BLaER1 (cell line): ENCODE data around the gene CDH13.

ENCODE experiments used
- H3K27ac ChIP-seq: shearing (Covaris generic); formaldehyde crosslinking; 2 replicates; pipeline ENCODE4 v1.8.1; 2022
- H3K27me3 ChIP-seq: shearing (Covaris generic); formaldehyde crosslinking; 2 replicates; pipeline ENCODE4 v1.8.1; 2022
- H3K36me3 ChIP-seq: shearing (Covaris generic); formaldehyde crosslinking; 2 replicates; pipeline ENCODE4 v1.8.1; 2022
- H3K4me1 ChIP-seq: shearing (Covaris generic); formaldehyde crosslinking; 2 replicates; pipeline ENCODE4 v1.8.1; 2022
- H3K4me2 ChIP-seq: shearing (Covaris generic); formaldehyde crosslinking; 2 replicates; pipeline ENCODE4 v1.8.1; 2022
- H3K4me3 ChIP-seq: shearing (Covaris generic); formaldehyde crosslinking; 2 replicates; pipeline ENCODE4 v1.8.1; 2022
- H3K9ac ChIP-seq: shearing (Covaris generic); formaldehyde crosslinking; 2 replicates; pipeline ENCODE4 v1.8.1; 2022
- H3K9me3 ChIP-seq: shearing (Covaris generic); formaldehyde crosslinking; 2 replicates; pipeline ENCODE4 v1.8.1; 2022
- H4K20me1 ChIP-seq: shearing (Covaris generic); formaldehyde crosslinking; 2 replicates; pipeline ENCODE4 v1.8.1; 2022
- Cebpa-rat ChIP-seq: shearing (Covaris generic); IDR thresholded peaks from 2 replicates; pipeline ENCODE4 v1.8.1; 2022

Gene CDH13

GRCh38 chr16:83490073-83490472 lies 863.3 kb downstream of the CDH13 start:
- no peaks in the 10 kb centered on the region for H3K36me3 ChIP-seq
- no peak overlapping the region for H3K27ac ChIP-seq
- no peak overlapping the region for H3K9ac ChIP-seq
- no peak for TF ChIP-seq Cebpa-rat
- H3K9me3 ChIP-seq: no peaks in the 10 kb centered on the region
- no peaks in the 10 kb centered on the region for H4K20me1 ChIP-seq
- H3K4me2 ChIP-seq: no peak overlapping the region
- H3K4me1 ChIP-seq: no peaks in the 10 kb centered on the region
- H3K27me3 ChIP-seq: no peaks in the 10 kb centered on the region
- H3K4me3 ChIP-seq: no peak overlapping the region

GRCh38 chr16:83494459-83494858 lies 867.7 kb downstream of the CDH13 start:
- no peak overlapping the region for H3K4me3 ChIP-seq
- H3K36me3 ChIP-seq: no peaks in the 10 kb centered on the region
- no peak overlapping the region for H3K4me2 ChIP-seq
- H3K27ac ChIP-seq: no peak overlapping the region
- no peak for TF ChIP-seq Cebpa-rat
- H3K4me1 ChIP-seq: no peaks in the 10 kb centered on the region
- H3K9me3 ChIP-seq: no peaks in the 10 kb centered on the region
- no peak overlapping the region for H3K9ac ChIP-seq
- H4K20me1 ChIP-seq: no peaks in the 10 kb centered on the region
- H3K27me3 ChIP-seq: no peaks in the 10 kb centered on the region

DNA sequence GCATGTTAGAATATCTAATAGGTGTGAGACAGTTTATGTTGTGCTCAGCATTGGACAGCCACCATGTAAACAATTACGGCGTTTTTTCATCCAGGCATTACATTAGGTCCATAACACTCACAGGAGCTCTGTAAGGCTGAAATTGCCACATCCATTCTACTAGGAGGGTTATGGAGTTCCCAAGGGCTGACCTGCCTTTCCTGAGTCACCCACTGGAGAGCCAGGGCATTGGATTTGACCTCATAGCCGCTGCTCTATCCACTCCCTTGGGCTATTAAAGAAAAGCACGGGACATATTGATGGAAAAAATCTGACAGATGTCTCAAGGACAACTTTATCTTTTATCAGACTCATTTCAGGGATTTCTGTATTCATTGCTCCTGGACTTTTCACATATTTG lies 874.7 kb downstream of the CDH13 start:
- Histone ChIP-seq H3K4me3 (no peak overlapping the region), H3K9ac (no peak overlapping the region)

GRCh38 chr16:83508295-83508694 lies 881.5 kb downstream of the CDH13 start:
- H4K20me1 ChIP-seq: no peaks in the 10 kb centered on the region

More for the DNA sequence above, 874.7 kb downstream of the CDH13 start:
- Histone ChIP-seq H3K4me2 (no peak overlapping the region), H4K20me1 (no peaks in the 10 kb centered on the region), H3K9me3 (no peaks in the 10 kb centered on the region), H3K36me3 (no peaks in the 10 kb centered on the region), H3K27me3 (no peaks in the 10 kb centered on the region), H3K4me1 (no peaks in the 10 kb centered on the region), H3K27ac (no peak overlapping the region)
- no peak for TF ChIP-seq Cebpa-rat

GRCh38 chr16:83509316-83509715 lies 882.5 kb downstream of the CDH13 start:
- Histone ChIP-seq H3K27ac (no peak overlapping the region), H3K4me1 (no peaks in the 10 kb centered on the region), H4K20me1 (no peaks in the 10 kb centered on the region), H3K9me3 (no peaks in the 10 kb centered on the region; the same call in 1 of the 2 replicates), H3K36me3 (no peaks in the 10 kb centered on the region), H3K4me3 (no peak overlapping the region), H3K9ac (no peak overlapping the region), H3K4me2 (no peak overlapping the region), H3K27me3 (no peaks in the 10 kb centered on the region)
- no peak for TF ChIP-seq Cebpa-rat

More at GRCh38 chr16:83508295-83508694, 881.5 kb downstream of the CDH13 start:
- no peaks in the 10 kb centered on the region; the same call in 1 of the 2 replicates for H3K9me3 ChIP-seq
- no peak for TF ChIP-seq Cebpa-rat
- no peaks in the 10 kb centered on the region for H3K4me1 ChIP-seq
- no peak overlapping the region for H3K4me3 ChIP-seq
- no peaks in the 10 kb centered on the region for H3K27me3 ChIP-seq
- H3K9ac ChIP-seq: no peak overlapping the region
- no peaks in the 10 kb centered on the region for H3K36me3 ChIP-seq
- no peak overlapping the region for H3K4me2 ChIP-seq
- no peak overlapping the region for H3K27ac ChIP-seq

GRCh38 chr16:83510906-83511305 lies 884.1 kb downstream of the CDH13 start:
- Histone ChIP-seq H3K4me2 (no peak overlapping the region), H3K9ac (no peak overlapping the region), H3K36me3 (no peaks in the 10 kb centered on the region), H3K27ac (no peak overlapping the region), H3K27me3 (no peaks in the 10 kb centered on the region), H3K4me1 (no peaks in the 10 kb centered on the region), H3K4me3 (no peak overlapping the region), H3K9me3 (no peaks in the 10 kb centered on the region; the same call in 1 of the 2 replicates), H4K20me1 (no peaks in the 10 kb centered on the region)
- no peak for TF ChIP-seq Cebpa-rat

GRCh38 chr16:83513008-83513755 lies 886.4 kb downstream of the CDH13 start:
- Histone ChIP-seq H3K9ac (no peak overlapping the region), H3K4me3 (no peak overlapping the region), H3K27me3 (no peaks in the 10 kb centered on the region), H3K36me3 (no peaks in the 10 kb centered on the region), H3K27ac (no peak overlapping the region), H4K20me1 (no peaks in the 10 kb centered on the region), H3K9me3 (peaks cover 5% of the 10 kb centered on the region), H3K4me2 (no peak overlapping the region), H3K4me1 (no peaks in the 10 kb centered on the region)
- TF ChIP-seq Cebpa-rat: no peak

- Histone ChIP-seq H3K9me3 (peaks cover 5% of the 10 kb centered on the region), H3K27me3 (no peaks in the 10 kb centered on the region), H3K4me1 (no peaks in the 10 kb centered on the region), H3K36me3 (no peaks in the 10 kb centered on the region), H4K20me1 (no peaks in the 10 kb centered on the region), H3K27ac (no peak overlapping the region), H3K9ac (no peak overlapping the region), H3K4me2 (no peak overlapping the region), H3K4me3 (no peak overlapping the region)
- no peak for TF ChIP-seq Cebpa-rat
These were observed 888.6 kb downstream of the CDH13 start for GRCh38 chr16:83515395-83515794.

GRCh38 chr16:83516931-83517330 lies 890.2 kb downstream of the CDH13 start:
- H3K36me3 ChIP-seq: no peaks in the 10 kb centered on the region
- no peaks in the 10 kb centered on the region for H4K20me1 ChIP-seq
- no peaks in the 10 kb centered on the region for H3K4me1 ChIP-seq
- H3K9me3 ChIP-seq: peaks cover 5% of the 10 kb centered on the region
- no peaks in the 10 kb centered on the region for H3K27me3 ChIP-seq
- no peak overlapping the region for H3K4me2 ChIP-seq
- TF ChIP-seq Cebpa-rat: no peak
- H3K4me3 ChIP-seq: no peak overlapping the region
- H3K27ac ChIP-seq: no peak overlapping the region
- H3K9ac ChIP-seq: no peak overlapping the region

DNA sequence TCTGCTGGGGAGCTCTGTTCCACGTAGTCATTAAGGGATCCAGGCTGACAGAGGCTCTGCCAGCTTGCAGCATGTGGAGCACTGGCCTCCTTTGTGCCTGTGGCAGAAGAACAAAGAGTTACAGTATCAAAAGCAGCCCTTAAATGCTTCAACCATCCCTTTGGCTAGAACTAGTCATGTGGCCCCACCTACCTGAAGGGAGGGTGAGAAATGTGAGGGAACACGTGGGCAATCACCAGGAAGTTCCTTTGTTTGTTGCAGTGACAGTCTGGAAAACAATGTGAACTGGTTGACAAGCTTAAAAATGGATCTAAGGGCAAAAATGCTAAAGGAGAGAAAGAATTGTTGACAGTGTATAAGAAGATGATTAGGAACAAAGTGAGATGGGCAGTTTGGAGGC lies 890.6 kb downstream of the CDH13 start:
- Histone ChIP-seq H4K20me1 (no peaks in the 10 kb centered on the region), H3K9ac (no peak overlapping the region), H3K36me3 (no peaks in the 10 kb centered on the region), H3K27me3 (no peaks in the 10 kb centered on the region), H3K27ac (no peak overlapping the region), H3K4me2 (no peak overlapping the region), H3K9me3 (peaks cover 5% of the 10 kb centered on the region), H3K4me1 (no peaks in the 10 kb centered on the region), H3K4me3 (no peak overlapping the region)
- no peak for TF ChIP-seq Cebpa-rat
